H1 (cell line): ENCODE measurements around the gene TLCD3A. TPM values are rescaled to one million over a fixed set of nuclear protein-coding genes. Genes with fewer than 3 reads are reported as not detected.

Experiments
- CTCF ChIA-PET: fragments of 300-600 bp; sonication (Branson Sonifier 250); formaldehyde crosslinking; loops from one replicate; lab custom pipeline; 2021; ENCODE audit not compliant: partially characterized antibody; lab: Charles Lee
- POLR2A ChIA-PET: fragments of 300-600 bp; sonication (Branson Sonifier 250); formaldehyde crosslinking; loops from one replicate; lab custom pipeline; 2021; ENCODE audit warnings: inconsistent platforms; ENCODE audit not compliant: partially characterized antibody; lab: Charles Lee
- DNase-seq, 2 experiments: peaks; one replicate each; pipeline versions ENCODE4 v3.0.0 to v3.0.0-alpha.2; 2010 to 2022; ENCODE audit warnings: low spot score in 2 of 2, low read depth in 1 of 2, mixed read lengths in 1 of 2
- FAIRE-seq: peaks from 2 replicates; lab custom pipeline; 2011; peaks lifted over from hg19 to GRCh38; lab: Jason Lieb, UNC
- H2AFZ ChIP-seq: 2 replicates; pipeline ENCODE4 v1.8.1; 2012; ENCODE audit warnings: low read length, inconsistent platforms
- H2AK5ac ChIP-seq: 2 replicates; pipeline ENCODE4 v1.6.1; 2013; ENCODE audit warnings: low read depth, low read length
- H2BK120ac ChIP-seq: replicated peaks from 2 replicates; pipeline ENCODE3; 2013; ENCODE audit warnings: low read depth, low read length, inconsistent platforms
- H2BK12ac ChIP-seq: 2 replicates; pipeline ENCODE4 v1.6.1; 2013; ENCODE audit warnings: low read depth, low read length
- H2BK15ac ChIP-seq: 2 replicates; pipeline ENCODE4 v1.6.1; 2013; ENCODE audit warnings: low read length
- H2BK20ac ChIP-seq: 2 replicates; pipeline ENCODE4 v1.6.1; 2013; ENCODE audit warnings: low read length
- H2BK5ac ChIP-seq: 2 replicates; pipeline ENCODE4 v1.6.1; 2013; ENCODE audit warnings: low read depth, low read length
- H3K14ac ChIP-seq: 2 replicates; pipeline ENCODE4 v1.6.1; 2013; ENCODE audit warnings: inconsistent platforms; ENCODE audit not compliant: insufficient read length
- H3K18ac ChIP-seq: 2 replicates; pipeline ENCODE4 v1.6.1; 2013; ENCODE audit warnings: low read length; ENCODE audit errors: extremely low read depth
- H3K23ac ChIP-seq: 2 replicates; pipeline ENCODE4 v1.6.1; 2013; ENCODE audit warnings: inconsistent platforms; ENCODE audit not compliant: insufficient read length
- H3K23me2 ChIP-seq: 2 replicates; pipeline ENCODE4 v1.6.1; 2013; ENCODE audit warnings: low read depth, low read length
- H3K27ac ChIP-seq: 2 replicates; pipeline ENCODE4 v1.6.1; 2011; ENCODE audit warnings: low read depth, low read length, inconsistent platforms
- H3K27me3 ChIP-seq, 4 experiments: replicated peaks in 1 of 4; 1 replicate in 1 of 4; 2 replicates in 3 of 4; pipeline versions ENCODE4 v1.6.1 to v1.8.1; 2011 to 2013; ENCODE audit warnings: low read length in 3 of 4, mild to moderate bottlenecking in 3 of 4, inconsistent platforms in 2 of 4, mixed read lengths in 2 of 4, moderate library complexity in 1 of 4; ENCODE audit not compliant: control insufficient read depth in 3 of 4, insufficient read depth in 3 of 4; ENCODE audit errors: extremely low read depth in 1 of 4
- H3K36me3 ChIP-seq, 4 experiments: 2 replicates each; pipeline versions ENCODE4 v1.6.1 to v1.8.1; 2011 to 2013; ENCODE audit warnings: mild to moderate bottlenecking in 4 of 4, low read length in 3 of 4, moderate library complexity in 2 of 4, control low read depth in 1 of 4, inconsistent platforms in 1 of 4; ENCODE audit not compliant: insufficient read depth in 4 of 4, control insufficient read depth in 2 of 4
- H3K4ac ChIP-seq: replicated peaks from 2 replicates; pipeline ENCODE3; 2013; ENCODE audit warnings: low read length, low read depth, mixed read lengths, inconsistent platforms; ENCODE audit not compliant: insufficient read length
- H3K4me1 ChIP-seq, 4 experiments: replicated peaks in 1 of 4; 1 replicate in 1 of 4; 2 replicates in 3 of 4; pipeline versions ENCODE4 v1.6.1 to v1.8.1; 2011 to 2013; ENCODE audit warnings: low read length in 3 of 4, inconsistent platforms in 2 of 4, mixed read lengths in 1 of 4; ENCODE audit not compliant: insufficient read depth in 4 of 4, control insufficient read depth in 3 of 4
- H3K4me2 ChIP-seq, 2 experiments: 2 replicates each; pipeline versions ENCODE4 v1.6.1 to v1.8.1; 2011 to 2013; ENCODE audit warnings: low read depth in 2 of 2, low read length in 2 of 2, control low read depth in 1 of 2, inconsistent platforms in 1 of 2, mild to moderate bottlenecking in 1 of 2; ENCODE audit not compliant: insufficient read depth in 1 of 2
- H3K4me3 ChIP-seq, 4 experiments: fragments of 200-600, 300-600 bp in 1 of 4; sonication (generic), shearing (Covaris generic), sonication (Bioruptor Twin) in 1 of 4; 2 replicates each; pipeline versions ENCODE4 v1.5.1 to v1.8.1; 2011 to 2016; ENCODE audit warnings: low read length in 4 of 4, low read depth in 3 of 4, control low read depth in 2 of 4, inconsistent platforms in 2 of 4, mild to moderate bottlenecking in 2 of 4, mixed read lengths in 1 of 4, moderate library complexity in 1 of 4; ENCODE audit not compliant: insufficient read depth in 2 of 4; ENCODE audit errors: extremely low read depth in 1 of 4
- H3K56ac ChIP-seq: replicated peaks from 2 replicates; pipeline ENCODE3; 2013; ENCODE audit warnings: low read depth, mild to moderate bottlenecking, mixed read lengths, low read length, inconsistent platforms; ENCODE audit not compliant: insufficient read length
- H3K79me1 ChIP-seq: 2 replicates; pipeline ENCODE4 v1.6.1; 2013; ENCODE audit warnings: low read depth, low read length, control low read depth
- H3K79me2 ChIP-seq, 2 experiments: 2 replicates each; pipeline versions ENCODE4 v1.6.1 to v1.8.1; 2012 to 2013; ENCODE audit warnings: low read length in 2 of 2, mild to moderate bottlenecking in 2 of 2, inconsistent platforms in 1 of 2; ENCODE audit not compliant: insufficient read depth in 2 of 2, control insufficient read depth in 1 of 2
- H3K9ac ChIP-seq, 4 experiments: replicated peaks in 1 of 4; 1 replicate in 1 of 4; 2 replicates in 3 of 4; pipeline versions ENCODE4 v1.6.1 to v1.8.1; 2011 to 2013; ENCODE audit warnings: low read depth in 3 of 4, low read length in 3 of 4, control low read depth in 2 of 4, mild to moderate bottlenecking in 2 of 4, moderate library complexity in 2 of 4, inconsistent platforms in 1 of 4; ENCODE audit errors: extremely low read depth in 1 of 4
- H3K9me3 ChIP-seq, 2 experiments: 2 replicates each; pipeline versions ENCODE4 v1.6.1 to v1.8.1; 2012 to 2013; ENCODE audit warnings: mild to moderate bottlenecking in 2 of 2, moderate library complexity in 2 of 2, control low read depth in 1 of 2, inconsistent platforms in 1 of 2, low read depth in 1 of 2, low read length in 1 of 2, mixed read lengths in 1 of 2; ENCODE audit not compliant: insufficient read depth in 2 of 2
- H4K20me1 ChIP-seq, 2 experiments: replicated peaks in 1 of 2; 2 replicates each; pipeline versions ENCODE3 to v1.8.1; 2011 to 2013; ENCODE audit warnings: inconsistent platforms in 2 of 2, low read length in 2 of 2, mild to moderate bottlenecking in 1 of 2; ENCODE audit not compliant: insufficient read depth in 2 of 2, control insufficient read depth in 1 of 2
- H4K5ac ChIP-seq: 2 replicates; pipeline ENCODE4 v1.6.1; 2013; ENCODE audit warnings: low read length, low read depth, mixed read lengths, inconsistent platforms; ENCODE audit not compliant: insufficient read length
- H4K8ac ChIP-seq: 2 replicates; pipeline ENCODE4 v1.8.0; 2013; ENCODE audit warnings: mild to moderate bottlenecking, moderate library complexity, low read length, inconsistent platforms; ENCODE audit not compliant: insufficient read depth; ENCODE audit errors: extremely low read depth
- H4K91ac ChIP-seq: replicated peaks from 2 replicates; pipeline ENCODE3; 2013; ENCODE audit warnings: low read length, mixed read lengths, inconsistent platforms; ENCODE audit not compliant: insufficient read length
- BACH1 ChIP-seq: IDR thresholded peaks from 2 replicates; pipeline ENCODE4 v1.6.1; 2012; ENCODE audit warnings: low read length, improper control_type of control experiment
- CTCF ChIP-seq, 3 experiments: IDR thresholded peaks; 1 replicate in 2 of 3; 2 replicates in 1 of 3; pipeline versions ENCODE4 v1.5.1 to v1.6.1; 2011; ENCODE audit warnings: low read length in 3 of 3, mild to moderate bottlenecking in 3 of 3, inconsistent platforms in 2 of 3, low read depth in 1 of 3, moderate library complexity in 1 of 3; ENCODE audit not compliant: insufficient read depth in 1 of 3; ENCODE audit errors: control extremely low read depth in 1 of 3
- JUN ChIP-seq: IDR thresholded peaks from 2 replicates; pipeline ENCODE4 v1.6.1; 2011; ENCODE audit warnings: low read depth, mild to moderate bottlenecking, improper control_type of control experiment, low read length
- PHF8 ChIP-seq: fragments of 200-600 bp; sonication (generic); conservative IDR thresholded peaks from 2 replicates; pipeline ENCODE4 v1.7.1; 2012; ENCODE audit warnings: low read depth, mild to moderate bottlenecking, inconsistent platforms, low read length, moderate library complexity
- POLR2A ChIP-seq, 2 experiments: IDR thresholded peaks; 1 replicate in 1 of 2; 2 replicates in 1 of 2; pipeline ENCODE4 v1.6.1; 2011; ENCODE audit warnings: low read depth in 2 of 2, low read length in 2 of 2, mild to moderate bottlenecking in 2 of 2; ENCODE audit errors: control extremely low read depth in 1 of 2
- SIRT6 ChIP-seq: IDR thresholded peaks from one replicate; pipeline ENCODE4 v1.7.1; 2012; ENCODE audit warnings: low read length, inconsistent platforms
- WGBS, 2 experiments: shearing (Covaris generic) in 1 of 2; methylation state at CpG; one replicate each; pipeline versions ENCODE4 v1.1.6 to v1.1.7; 2013 to 2015; ENCODE audit warnings: low lambda C conversion rate in 2 of 2, mixed read lengths in 2 of 2, inconsistent platforms in 1 of 2, low coverage in 1 of 2, missing lambda C conversion rate in 1 of 2; ENCODE audit not compliant: insufficient replicate concordance in 2 of 2, insufficient coverage in 1 of 2, insufficient read length in 1 of 2; ENCODE audit errors: extremely low coverage in 1 of 2, missing lambda C conversion rate in 1 of 2; 5-methylcytosine and 5-hydroxymethylcytosine counted together
- polyA plus RNA-seq, 7 experiments: library from polyadenylated mRNA; depleted of rRNA in 3 of 7; stranded (reverse) in 5 of 7; unstranded in 2 of 7; fragments of >200 nt in 5 of 7; fragments of 200-250 nt in 2 of 7; gene quantifications; 1 replicate in 5 of 7; 2 replicates in 1 of 7; 4 replicates in 1 of 7; pipeline versions ENCODE4 v1.2.1 to v1.2.3, GENCODE V29; 2011 to 2013; ENCODE audit warnings: missing spikeins in 2 of 7, mixed read lengths in 2 of 7
- total RNA-seq: library from RNA; stranded (reverse); fragmentation: NEBNext Ultra II Directional; extraction: Animal tissue kit (Norgen Biotek cat#: 25700); gene quantifications from 2 replicates; pipeline ENCODE4 v1.2.1, GENCODE V29; 2021

Gene TLCD3A
- total and polyA plus RNA-seq, 2 of the 8 experiments (the other 6 are each of a cell fraction or from before 2014, with no cell fraction given), result 26.1 to 48.8 TPM

GRCh38 chr17:792277-792676 is 59.9 kb downstream of the TLCD3A start:
- no peak overlapping the region for H3K14ac ChIP-seq
- no peaks in the 10 kb centered on the region for H3K27me3 ChIP-seq
- no peak overlapping the region for H2BK5ac ChIP-seq
- H4K20me1 ChIP-seq, result peaks cover 0 to 9% of the 10 kb centered on the region in 2 experiments
- no peak overlapping the region for H3K9ac ChIP-seq
- no peaks in the 10 kb centered on the region for H3K79me2 ChIP-seq
- DNase-seq (no peak), FAIRE-seq (no peak)
- H3K36me3 ChIP-seq, result peaks cover 4 to 21% (median 13%) of the 10 kb centered on the region in 4 experiments; a peak in 7 of 8 replicates
- no peak overlapping the region for H4K5ac ChIP-seq
- H4K91ac ChIP-seq, result no peak overlapping the region
- peaks cover 0 to 13% (median 3%) of the 10 kb centered on the region in 4 experiments; a peak in 6 of 7 replicates for H3K4me1 ChIP-seq
- no peak overlapping the region for H2BK20ac ChIP-seq
- H3K9me3 ChIP-seq, result no peaks in the 10 kb centered on the region
- no peak overlapping the region for H3K18ac ChIP-seq
- H2AK5ac ChIP-seq, result no peak overlapping the region
- H3K4ac ChIP-seq, result no peak overlapping the region
- TF ChIP-seq SIRT6 (no peak), CTCF (IDR thresholded peaks at IDR 0.05; ENCODE audit: control extremely low read depth in 1 of 3, insufficient read depth in 1 of 3, low read depth in 1 of 3, low read length in 3 of 3) (peak in 1 of 3 experiments; percentile 12; a peak in 1 of 4 replicates), BACH1 (no peak), POLR2A (IDR thresholded peaks at IDR 0.05; ENCODE audit: control extremely low read depth in 1 of 2, low read depth in 2 of 2, low read length in 2 of 2) (peak; percentile 8 to 29; a peak in 1 of 3 replicates), PHF8 (no peak), JUN (no peak)
- no peak overlapping the region for H3K56ac ChIP-seq
- H3K23ac ChIP-seq, result no peak overlapping the region
- H3K23me2 ChIP-seq, result no peaks in the 10 kb centered on the region
- 91% methylated on average over 9 of the region's 9 CpGs; no CpG with 5 or more reads in 1 of the 2 experiments for WGBS, 2 experiments
- H3K4me3 ChIP-seq, result no peak overlapping the region
- H2BK12ac ChIP-seq, result 0 out of 2 replicates have a peak overlapping the region, but pooled peaks have one; percentile 6
- ChIA-PET CTCF (interaction anchor here (0.9 to 17.5 kb wide), 4 partner anchors 87 to 204 kb away, joined by 3 to 258 read pairs (median 24); partner anchors contain the start of genes NXN and TIMM22), POLR2A (interaction anchor here (0.7 to 4.1 kb wide), 10 partner anchors 10 to 205 kb away, joined by 3 to 21 read pairs (median 4); partner anchors contain the start of genes GLOD4, MRM3, NXN and TIMM22)
- no peak overlapping the region for H2AFZ ChIP-seq
- H3K27ac ChIP-seq, result no peak overlapping the region
- H3K4me2 ChIP-seq, result no peak overlapping the region
- no peak overlapping the region for H2BK120ac ChIP-seq
- H3K79me1 ChIP-seq, result no peaks in the 10 kb centered on the region; the same call in 1 of the 2 replicates
- no peak overlapping the region; the same call in 1 of the 2 replicates for H4K8ac ChIP-seq
- no peak overlapping the region for H2BK15ac ChIP-seq
